GM08714 (cell line): ENCODE results near the gene MMP10.
"Not testable (repeated sequence)": the region's sequence is repeated elsewhere in the genome, so short reads cannot be mapped to it uniquely, and the experiment has no call there.

Experiments
- H3K4me3 ChIP-seq: fragments of 200-500 bp; sonication (Bioruptor generic); 2 replicates; pipeline ENCODE4 v1.5.1; 2014; ENCODE audit warnings: mild to moderate bottlenecking, low read length, inconsistent platforms
- ZNF274 ChIP-seq: IDR thresholded peaks from 2 replicates; pipeline ENCODE4 v1.6.1; 2012; ENCODE audit warnings: mild to moderate bottlenecking, low read depth, low read length

Gene MMP10

DNA sequence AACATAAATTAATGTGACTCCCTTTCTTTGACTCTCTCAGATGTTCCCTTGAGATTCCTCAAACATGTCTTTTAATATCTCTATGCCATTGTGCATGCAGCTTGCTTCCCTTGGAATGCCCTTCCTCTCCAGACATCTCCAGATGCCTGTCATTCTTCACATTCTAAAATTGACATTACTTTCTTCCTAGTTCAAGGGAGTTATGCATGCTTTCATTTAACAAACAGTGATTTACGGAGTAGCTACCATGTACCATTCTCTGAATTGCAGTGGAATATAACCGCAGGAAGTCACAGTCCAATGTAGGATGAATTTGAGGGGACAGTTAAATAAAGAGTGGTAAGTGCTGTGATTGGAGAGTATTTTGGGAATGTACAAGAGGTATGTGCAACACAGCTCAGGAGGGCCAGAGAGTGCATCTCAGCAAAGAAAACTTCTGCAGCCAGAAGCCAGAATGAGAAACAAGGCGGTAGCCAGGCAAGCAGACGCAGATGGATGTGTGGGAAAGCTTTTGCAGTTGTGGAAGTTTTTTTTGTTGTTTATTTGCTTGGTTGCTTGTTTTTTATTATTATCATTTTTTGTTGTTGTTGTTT lies 18.7 kb downstream of the MMP10 start:
- no peak for TF ChIP-seq ZNF274
- H3K4me3 ChIP-seq: no peak overlapping the region

DNA sequence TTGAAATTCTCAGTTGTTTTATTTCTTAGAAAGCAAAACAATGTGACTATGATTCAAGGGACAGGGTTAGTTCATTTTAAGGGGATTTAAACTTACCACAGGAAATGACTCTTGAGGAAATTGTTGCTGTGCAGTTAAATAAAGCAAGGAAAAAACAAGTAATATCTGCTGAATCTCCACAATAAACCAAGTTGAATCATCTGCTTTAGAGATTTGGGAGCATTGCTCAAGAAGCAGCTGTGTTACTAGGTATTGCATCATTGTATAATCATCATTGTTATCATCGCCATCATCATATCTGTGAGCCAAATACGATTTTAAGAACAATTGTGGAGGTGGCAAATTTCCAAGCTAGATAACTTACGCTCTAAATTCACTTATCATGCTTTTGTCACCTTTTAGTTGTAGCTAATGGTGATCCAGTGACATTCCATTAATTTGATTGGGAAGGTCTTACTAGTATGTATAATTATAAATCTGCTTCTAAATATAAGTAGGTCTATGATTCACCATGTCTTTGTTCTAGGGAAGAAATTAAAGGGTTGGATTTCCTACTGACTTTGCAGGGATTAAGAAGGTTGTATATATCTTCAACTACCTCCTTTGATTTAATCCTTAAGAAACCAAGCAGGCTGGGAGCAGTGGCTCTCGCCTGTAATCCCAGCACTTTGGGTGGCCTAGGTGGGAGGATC lies 19.9 kb downstream of the MMP10 start:
- TF ChIP-seq ZNF274: no peak

DNA sequence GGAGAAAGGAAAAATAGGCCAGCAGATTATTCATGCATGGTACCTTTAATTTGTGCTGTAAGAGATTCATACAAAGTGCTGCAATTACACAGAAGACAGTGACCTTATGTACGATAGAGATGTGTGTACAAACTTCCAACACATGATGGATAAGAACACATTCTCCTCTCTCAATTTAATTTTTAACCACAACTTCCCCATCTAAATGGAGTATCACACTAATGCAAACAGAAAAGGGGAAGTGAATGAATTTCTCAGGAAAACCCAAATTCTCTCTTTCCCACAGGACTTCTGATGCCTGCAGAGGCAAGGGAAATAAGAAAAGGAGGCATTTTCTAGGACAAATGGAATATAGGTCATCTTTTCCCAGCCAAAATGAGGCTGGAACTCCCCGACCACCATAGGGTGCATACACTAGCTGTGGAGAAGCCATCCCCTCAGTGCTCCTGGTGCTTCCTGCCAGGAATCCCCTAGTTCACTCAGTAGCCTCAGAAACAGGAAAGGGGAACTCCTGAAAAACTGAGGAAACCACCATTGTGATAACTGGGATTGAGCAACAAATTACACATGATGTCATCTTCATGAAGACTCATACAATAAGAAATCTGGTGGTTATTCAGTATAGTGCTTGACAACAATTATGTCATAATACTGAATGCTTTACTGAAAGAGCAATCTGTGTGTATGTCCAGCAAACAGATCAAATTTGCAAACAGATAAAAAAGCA lies 22.4 kb downstream of the MMP10 start:
- TF ChIP-seq ZNF274: no peak
- no peak overlapping the region for H3K4me3 ChIP-seq

More for the DNA sequence above, 19.9 kb downstream of the MMP10 start:
- no peak overlapping the region for H3K4me3 ChIP-seq

DNA sequence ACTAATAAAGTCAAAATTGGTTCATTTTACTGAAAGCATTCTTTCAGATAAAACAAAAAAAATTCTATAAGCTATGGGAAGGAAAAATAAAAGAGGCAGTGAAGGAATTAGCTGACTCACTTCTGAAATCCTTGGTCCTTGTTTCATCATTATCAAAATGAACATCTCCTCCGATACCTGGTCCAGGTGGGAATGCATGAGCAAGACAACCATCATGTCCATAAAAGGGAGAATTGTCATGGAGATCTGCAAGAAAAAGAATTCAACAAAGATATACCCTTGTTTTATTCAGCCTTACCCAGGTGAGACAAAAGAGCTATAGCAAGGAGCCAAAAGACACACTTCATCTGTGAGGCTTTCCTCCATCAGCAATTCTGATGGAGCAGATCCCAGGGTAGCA lies 27.2 kb downstream of the MMP10 start:
- no peak overlapping the region for H3K4me3 ChIP-seq
- no peak for TF ChIP-seq ZNF274

DNA sequence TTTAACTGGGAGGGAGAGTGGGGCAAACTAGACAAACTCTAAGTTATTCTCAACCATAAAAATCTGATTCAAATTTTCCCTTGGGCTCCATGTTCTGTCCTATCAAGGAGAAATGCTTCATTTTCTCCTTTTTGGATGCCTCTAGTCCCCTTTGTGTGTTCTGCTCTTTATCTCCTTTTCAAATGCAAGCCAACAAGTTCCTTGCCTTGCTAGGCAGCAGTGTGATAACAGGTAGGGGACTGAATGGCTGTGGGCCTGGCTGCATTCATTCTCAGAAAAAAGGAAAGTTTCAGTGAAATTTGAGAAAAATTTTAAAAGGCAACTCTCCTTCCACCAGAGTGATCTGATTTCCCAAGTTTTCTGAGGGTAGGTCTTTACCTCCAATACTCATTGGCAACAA lies 28.8 kb downstream of the MMP10 start:
- TF ChIP-seq ZNF274: no peak
- H3K4me3 ChIP-seq: no peak overlapping the region

DNA sequence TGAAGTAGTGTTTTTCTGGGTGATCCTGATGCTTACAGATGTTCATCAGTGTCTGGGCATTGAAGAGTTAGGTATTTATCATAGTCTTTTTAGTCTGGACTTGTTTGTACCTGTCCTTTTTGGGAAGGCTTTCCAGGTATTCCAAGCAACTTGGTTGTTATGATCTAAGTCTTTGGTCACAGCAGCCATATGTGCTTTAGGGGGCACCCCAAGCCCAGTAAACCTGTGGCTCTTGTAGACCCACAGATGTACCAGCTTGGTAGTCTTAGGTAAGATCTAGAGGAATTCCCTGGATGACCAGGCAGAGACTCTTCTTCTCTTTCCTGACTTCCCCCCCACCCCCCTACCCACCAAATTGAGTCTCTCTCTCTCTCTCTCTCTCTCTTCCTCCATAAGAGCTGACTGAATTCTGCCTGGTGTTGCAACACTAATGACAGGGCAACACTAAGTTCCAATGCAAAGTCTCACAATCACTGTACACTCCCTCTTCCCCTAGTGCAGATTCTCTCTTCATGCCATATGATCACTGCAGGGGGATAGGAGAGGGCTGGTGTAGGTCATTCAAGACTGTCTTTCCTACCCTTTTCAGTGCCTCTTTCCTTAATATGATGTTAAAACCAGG lies 31.2 kb downstream of the MMP10 start:
- H3K4me3 ChIP-seq: no peak overlapping the region
- no peak for TF ChIP-seq ZNF274

DNA sequence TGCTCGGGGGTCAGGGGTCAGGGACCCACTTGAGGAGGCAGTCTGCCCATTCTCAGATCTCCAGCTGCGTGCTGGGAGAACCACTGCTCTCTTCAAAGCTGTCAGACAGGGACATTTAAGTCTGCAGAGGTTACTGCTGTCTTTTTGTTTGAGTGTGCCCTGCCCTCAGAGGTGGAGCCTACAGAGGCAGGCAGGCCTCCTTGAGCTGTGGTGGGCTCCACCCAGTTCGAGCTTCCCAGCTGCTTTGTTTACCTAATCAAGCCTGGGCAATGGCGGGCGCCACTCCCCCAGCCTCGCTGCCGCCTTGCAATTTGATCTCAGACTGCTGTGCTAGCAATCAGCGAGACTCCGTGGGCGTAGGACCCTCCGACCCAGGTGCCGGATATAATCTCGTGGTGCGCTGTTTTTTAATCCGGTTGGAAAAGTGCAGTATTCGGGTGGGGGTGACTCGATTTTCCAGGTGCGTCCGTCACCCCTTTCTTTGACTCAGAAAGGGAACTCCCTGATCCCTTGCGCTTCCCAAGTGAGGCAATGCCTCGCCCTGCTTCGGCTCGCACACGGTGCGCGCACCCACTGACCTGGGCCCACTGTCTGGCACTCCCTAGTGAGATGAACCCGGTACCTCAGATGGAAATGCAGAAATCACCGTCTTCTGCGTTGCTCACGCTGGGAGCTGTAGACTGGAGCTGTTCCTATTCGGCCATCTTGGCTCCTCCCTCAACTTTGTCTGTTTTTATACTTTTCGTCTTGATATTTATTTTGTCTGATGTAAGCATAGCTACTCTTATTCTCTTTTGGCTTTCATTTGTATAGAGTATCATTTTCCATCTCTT lies 33.5 kb downstream of the MMP10 start:
- H3K4me3 ChIP-seq: not testable (repeated sequence)

DNA sequence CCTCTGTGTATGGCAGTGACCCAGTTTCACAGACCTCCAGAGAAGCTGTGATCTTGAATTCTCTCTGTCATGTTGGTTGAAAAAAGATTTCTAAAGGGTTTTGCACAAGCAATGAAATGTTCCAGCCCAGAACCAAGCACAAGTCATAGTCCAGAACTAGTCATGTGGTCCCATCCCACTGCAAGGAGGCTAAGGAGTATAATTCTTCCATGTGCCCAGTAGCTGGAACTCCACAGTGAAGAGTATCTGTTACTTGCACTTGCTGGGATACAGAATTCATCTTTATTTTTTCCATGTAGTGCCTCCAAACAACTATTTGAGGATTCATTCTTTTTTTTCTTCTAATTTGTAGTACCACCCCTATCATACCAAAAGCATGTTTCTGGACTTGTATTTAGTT lies 45.8 kb downstream of the MMP10 start:
- TF ChIP-seq ZNF274: no peak
- H3K4me3 ChIP-seq: no peak overlapping the region

DNA sequence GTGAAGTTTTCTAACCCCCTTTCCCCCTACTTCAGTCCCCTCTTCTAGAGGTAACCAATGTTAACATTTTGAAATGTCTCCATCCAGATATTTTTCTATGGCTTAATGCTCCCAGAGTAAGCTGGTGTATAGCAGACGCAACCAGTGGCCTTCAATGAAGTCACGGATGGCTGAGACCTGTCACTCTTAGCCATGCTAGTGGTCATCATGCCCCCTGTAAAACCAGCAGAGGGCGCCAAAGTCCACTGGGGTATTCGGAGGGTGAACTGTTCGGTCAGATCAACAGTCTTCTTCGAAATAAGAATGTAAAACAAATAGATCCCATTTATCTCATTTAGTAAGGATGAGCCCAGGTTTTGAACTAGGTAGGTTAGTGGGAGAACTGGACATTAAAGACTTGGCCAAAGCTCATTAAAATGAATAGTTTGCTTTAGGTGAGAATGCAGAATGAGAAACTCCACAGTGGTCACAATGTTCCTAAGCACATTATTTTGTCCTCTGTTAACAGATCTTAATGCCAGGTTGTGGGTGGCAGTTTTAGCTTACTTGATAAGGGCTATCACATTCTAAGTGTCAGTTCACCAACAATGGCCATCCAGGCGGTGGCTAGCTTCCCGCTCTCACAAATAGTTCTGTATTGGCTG lies 47.1 kb downstream of the MMP10 start:
- no peak for TF ChIP-seq ZNF274
- H3K4me3 ChIP-seq: no peak overlapping the region

DNA sequence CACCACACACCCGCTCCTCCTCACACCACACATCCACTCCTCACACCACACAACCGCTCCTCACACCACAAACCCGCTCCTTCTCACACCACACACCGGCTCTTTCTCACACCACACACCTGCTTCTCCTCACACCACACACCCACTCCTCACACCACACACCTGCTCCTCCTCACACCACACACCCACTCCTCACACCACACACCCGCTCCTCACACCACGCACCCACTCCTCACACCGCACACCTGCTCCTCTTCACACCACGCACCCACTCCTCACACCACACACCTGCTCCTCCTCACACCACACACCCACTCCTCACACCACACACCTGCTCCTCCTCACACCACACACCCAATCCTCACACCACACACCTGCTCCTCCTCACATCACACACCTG lies 49.5 kb downstream of the MMP10 start:
- H3K4me3 ChIP-seq: not testable (repeated sequence)

DNA sequence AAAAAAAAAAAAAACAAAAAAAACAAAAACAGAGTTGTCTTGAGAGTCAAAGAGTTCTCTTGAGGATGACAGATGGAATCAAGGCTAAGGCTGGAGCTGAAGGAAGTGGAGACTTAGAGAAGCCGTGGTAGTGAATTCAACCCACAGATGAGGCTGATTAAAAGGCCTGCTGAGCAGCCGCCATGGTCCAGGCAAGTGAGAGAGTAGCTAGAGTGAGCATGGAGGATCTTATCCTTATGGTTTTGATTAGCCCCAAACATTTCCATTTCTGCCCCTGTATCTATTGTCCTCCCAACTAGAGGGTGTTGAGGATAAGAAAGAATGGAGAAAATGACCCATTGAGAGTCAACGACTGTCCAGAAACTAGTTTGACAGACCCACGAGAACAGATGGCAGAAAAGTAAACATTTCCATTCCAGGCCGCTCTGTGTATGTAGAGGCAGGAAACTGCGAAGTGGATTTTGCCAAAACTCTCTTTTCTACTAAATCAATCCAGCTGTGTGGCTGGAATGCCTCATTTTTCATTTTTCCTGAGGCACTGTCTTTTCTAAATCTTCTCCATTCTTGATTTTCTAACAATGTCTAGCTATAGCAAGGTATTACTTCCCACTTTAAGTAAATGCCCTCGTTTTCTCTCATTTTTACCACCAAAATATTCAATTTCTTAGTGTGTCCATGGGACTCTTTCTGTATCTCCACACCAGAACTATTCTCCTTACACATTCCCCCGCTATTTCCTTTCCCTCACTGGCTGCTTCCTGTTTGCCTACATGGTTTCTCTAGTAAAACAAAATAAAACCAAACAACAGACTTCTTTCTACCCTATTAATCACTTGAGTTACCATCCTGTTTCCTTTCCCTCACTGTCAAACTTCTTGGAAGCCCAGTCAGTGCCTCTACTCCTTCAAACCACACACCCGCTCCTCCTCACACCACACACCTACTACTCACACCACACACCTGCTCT lies 50.3 kb downstream of the MMP10 start:
- no peak for TF ChIP-seq ZNF274
- no peak overlapping the region for H3K4me3 ChIP-seq

DNA sequence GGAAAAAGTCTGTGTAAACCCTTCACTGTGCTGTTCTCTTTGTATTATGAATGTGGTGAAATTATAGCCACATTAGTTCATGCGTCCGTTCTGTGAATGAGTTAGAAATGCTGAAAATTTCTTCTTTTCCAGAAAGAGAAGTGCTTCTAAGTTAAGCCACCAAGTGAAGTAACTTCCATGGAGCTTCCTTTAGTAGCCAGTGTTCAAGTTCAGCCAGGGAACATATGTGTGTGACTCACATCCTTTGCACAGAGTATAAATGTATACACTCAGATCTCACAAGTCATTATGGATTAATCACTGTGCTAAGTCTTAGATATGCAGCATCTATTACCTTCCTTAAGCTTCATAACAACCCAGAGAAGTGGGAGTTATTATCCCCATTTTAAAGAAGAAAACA lies 52.5 kb downstream of the MMP10 start:
- H3K4me3 ChIP-seq: no peak overlapping the region
- no peak for TF ChIP-seq ZNF274
